OCI-LY7 (cell line): ENCODE results near the gene FGD5. TPM values are rescaled to one million over a fixed set of nuclear protein-coding genes. Genes with fewer than 3 reads are reported as not detected.

Source experiments
- BruUV-seq: library from RNA; stranded (reverse); fragments of 400-500 nt; replicated peaks from 2 replicates; lab custom pipeline; 2021; lab: Mats Ljungman, UMichigan
- CTCF ChIA-PET: fragments of 300-600 bp; sonication (Branson Sonifier 250); formaldehyde crosslinking; loops from one replicate; lab custom pipeline; 2022; ENCODE audit warnings: antibody characterized with exemption; ENCODE audit not compliant: unreplicated experiment; lab: Charles Lee
- POLR2A ChIA-PET: fragments of 300-600 bp; sonication (Branson Sonifier 250); formaldehyde crosslinking; loops from one replicate; lab custom pipeline; 2022; ENCODE audit warnings: antibody characterized with exemption; lab: Charles Lee
- DNase-seq: peaks from one replicate; pipeline ENCODE4 v3.0.0-alpha.2; 2015; ENCODE audit warnings: low spot score
- H2AFZ ChIP-seq: fragments of 200-600 bp; sonication (generic), shearing (Covaris generic); 2 replicates; pipeline ENCODE4 v1.6.1; 2014; ENCODE audit warnings: mild to moderate bottlenecking, antibody characterized with exemption, low read length, moderate library complexity
- H3K27ac ChIP-seq: fragments of 200-600 bp; sonication (generic); 2 replicates; pipeline ENCODE4 v1.5.1; 2014; ENCODE audit warnings: mixed run types, low read depth, mild to moderate bottlenecking, moderate library complexity, low read length, inconsistent platforms; ENCODE audit not compliant: poor library complexity, severe bottlenecking
- H3K36me3 ChIP-seq: fragments of 200-600 bp; sonication (generic); 2 replicates; pipeline ENCODE4 v1.6.1; 2014; ENCODE audit warnings: mild to moderate bottlenecking, antibody characterized with exemption, low read length, moderate library complexity, mixed read lengths; ENCODE audit not compliant: insufficient read depth
- H3K4me1 ChIP-seq: fragments of 200-600 bp; sonication (generic); 2 replicates; pipeline ENCODE4 v1.5.1; 2014; ENCODE audit warnings: mild to moderate bottlenecking, low read length; ENCODE audit not compliant: insufficient read depth, poor library complexity, severe bottlenecking
- H3K4me2 ChIP-seq: fragments of 200-600 bp; sonication (generic); 2 replicates; pipeline ENCODE4 v1.6.1; 2014; ENCODE audit warnings: mild to moderate bottlenecking, low read length
- H3K4me3 ChIP-seq: fragments of 200-600 bp; sonication (generic); 2 replicates; pipeline ENCODE4 v1.5.1; 2014; ENCODE audit warnings: mild to moderate bottlenecking, low read depth, low read length; ENCODE audit not compliant: poor library complexity, severe bottlenecking
- H3K79me2 ChIP-seq: fragments of 200-600 bp; sonication (generic); 2 replicates; pipeline ENCODE4 v1.6.1; 2016; ENCODE audit warnings: low read depth, mild to moderate bottlenecking, low read length, moderate library complexity, mixed read lengths; ENCODE audit not compliant: insufficient read depth
- H3K9me2 ChIP-seq: fragments of 200-600 bp; sonication (generic); 2 replicates; pipeline ENCODE4 v1.6.1; 2016; ENCODE audit warnings: mild to moderate bottlenecking, low read length, mixed read lengths; ENCODE audit not compliant: insufficient read depth
- H3K9me3 ChIP-seq: fragments of 200-600 bp; sonication (generic); 2 replicates; pipeline ENCODE4 v1.6.1; 2014; ENCODE audit warnings: mild to moderate bottlenecking, mixed run types, low read length, mixed read lengths
- H4K20me1 ChIP-seq: fragments of 200-600 bp; sonication (generic); 2 replicates; pipeline ENCODE4 v1.6.1; 2014; ENCODE audit warnings: mild to moderate bottlenecking, antibody characterized with exemption, low read length, moderate library complexity, mixed read lengths; ENCODE audit not compliant: insufficient read depth
- CTCF ChIP-seq: fragments of 200-600 bp; sonication (generic); conservative IDR thresholded peaks from 2 replicates; pipeline ENCODE4 v1.5.1; 2014; ENCODE audit warnings: mild to moderate bottlenecking, antibody characterized with exemption, low read length, moderate library complexity, mixed read lengths
- EZH2phosphoT487 ChIP-seq: fragments of 200-600 bp; sonication (generic); IDR thresholded peaks from 2 replicates; pipeline ENCODE4 v1.6.1; 2018; ENCODE audit warnings: low read depth, borderline replicate concordance, mild to moderate bottlenecking, mixed run types, antibody characterized with exemption, low read length, moderate library complexity, mixed read lengths
- intact Hi-C: fragments of 100-400 bp; cut with micrococcal nuclease; formaldehyde crosslinking; loops from one replicate; pipeline ENCODE4 v1.10.0; 2022; ENCODE audit not compliant: unreplicated experiment
- total RNA-seq, 2 experiments: library from RNA; depleted of rRNA in 1 of 2; stranded (reverse); fragments of >200 nt in 1 of 2; shearing (Covaris generic) in 1 of 2; gene quantifications; 2 replicates each; pipeline ENCODE4 v1.2.3, GENCODE V29; 2014 to 2022

The FGD5 gene
- total RNA-seq, 2 experiments from 2014 or later: 0.09 to 0.21 TPM

GRCh38 chr3:14837878-14838258 is 19.1 kb downstream of the FGD5 start:
- BruUV-seq: no TSS peak
- Histone ChIP-seq H3K4me2 (no peak overlapping the region), H3K36me3 (no peaks in the 10 kb centered on the region), H4K20me1 (no peaks in the 10 kb centered on the region), H2AFZ (no peak overlapping the region), H3K4me3 (no peak overlapping the region), H3K27ac (no peak overlapping the region), H3K9me3 (no peaks in the 10 kb centered on the region), H3K79me2 (no peaks in the 10 kb centered on the region), H3K9me2 (no peaks in the 10 kb centered on the region), H3K4me1 (no peaks in the 10 kb centered on the region)
- ChIA-PET CTCF (no interaction called here), POLR2A (interaction anchor here (1.2 kb wide), 1 partner anchor 13 kb away, joined by 4 read pairs; no protein-coding TSS in a partner anchor)
- TF ChIP-seq EZH2phosphoT487 (no peak), CTCF (no peak)
- intact Hi-C loops: no loop called here
- no peak for DNase-seq

GRCh38 chr3:14839236-14839635 is 20.5 kb downstream of the FGD5 start:
- H3K4me2 ChIP-seq: no peak overlapping the region
- H3K9me3 ChIP-seq: no peaks in the 10 kb centered on the region
- POLR2A ChIA-PET: no interaction called here
- BruUV-seq: no TSS peak
- no peaks in the 10 kb centered on the region for H3K79me2 ChIP-seq
- H3K36me3 ChIP-seq: no peaks in the 10 kb centered on the region
- H3K27ac ChIP-seq: no peak overlapping the region
- no peaks in the 10 kb centered on the region for H4K20me1 ChIP-seq
- no peak for TF ChIP-seq EZH2phosphoT487
- TF ChIP-seq CTCF: no peak
- no peak overlapping the region for H3K4me3 ChIP-seq
- no peaks in the 10 kb centered on the region for H3K4me1 ChIP-seq
- intact Hi-C loops: no loop called here
- CTCF ChIA-PET: no interaction called here
- no peaks in the 10 kb centered on the region for H3K9me2 ChIP-seq
- H2AFZ ChIP-seq: no peak overlapping the region
- DNase-seq: no peak

GRCh38 chr3:14841836-14842235 is 23.1 kb downstream of the FGD5 start:
- Histone ChIP-seq H2AFZ (no peak overlapping the region), H3K9me3 (no peaks in the 10 kb centered on the region), H3K4me3 (no peak overlapping the region), H3K9me2 (no peaks in the 10 kb centered on the region), H3K4me2 (no peak overlapping the region), H3K27ac (no peak overlapping the region), H3K4me1 (no peaks in the 10 kb centered on the region), H3K79me2 (no peaks in the 10 kb centered on the region), H4K20me1 (no peaks in the 10 kb centered on the region), H3K36me3 (no peaks in the 10 kb centered on the region)
- BruUV-seq: no TSS peak
- POLR2A ChIA-PET: no interaction called here
- intact Hi-C loops: no loop called here
- TF ChIP-seq CTCF (no peak), EZH2phosphoT487 (no peak)
- no peak for DNase-seq
- CTCF ChIA-PET: no interaction called here
